ENCODE measurements around the gene TTLL1.

DNA sequence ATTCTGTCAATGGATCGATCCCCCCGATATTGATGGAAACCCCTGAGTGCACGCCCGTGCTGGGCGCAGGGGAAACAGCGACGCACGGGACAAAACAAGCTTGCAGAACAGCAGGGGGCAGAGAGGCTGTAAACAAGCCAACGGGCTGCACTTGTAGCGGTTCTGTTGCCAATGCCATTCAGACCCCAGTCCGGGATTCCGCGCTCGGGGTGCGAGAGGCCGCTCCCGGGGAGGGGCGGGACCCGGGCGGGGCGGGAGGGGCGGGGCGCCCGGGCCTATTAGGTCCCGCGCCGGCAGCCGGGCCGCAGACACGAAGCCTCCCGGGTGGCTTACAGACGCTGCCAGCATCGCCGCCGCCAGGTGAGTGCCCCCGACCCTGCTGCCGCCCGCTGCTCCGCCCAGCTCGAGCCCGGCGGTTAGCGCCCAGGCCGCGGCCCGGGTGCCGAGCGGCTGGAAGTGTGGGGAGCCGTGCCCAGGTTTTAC lies 21.3 kb upstream of the TTLL1 start, which contains the start of gene BIK:
- TF ChIP-seq, protein P1, sequence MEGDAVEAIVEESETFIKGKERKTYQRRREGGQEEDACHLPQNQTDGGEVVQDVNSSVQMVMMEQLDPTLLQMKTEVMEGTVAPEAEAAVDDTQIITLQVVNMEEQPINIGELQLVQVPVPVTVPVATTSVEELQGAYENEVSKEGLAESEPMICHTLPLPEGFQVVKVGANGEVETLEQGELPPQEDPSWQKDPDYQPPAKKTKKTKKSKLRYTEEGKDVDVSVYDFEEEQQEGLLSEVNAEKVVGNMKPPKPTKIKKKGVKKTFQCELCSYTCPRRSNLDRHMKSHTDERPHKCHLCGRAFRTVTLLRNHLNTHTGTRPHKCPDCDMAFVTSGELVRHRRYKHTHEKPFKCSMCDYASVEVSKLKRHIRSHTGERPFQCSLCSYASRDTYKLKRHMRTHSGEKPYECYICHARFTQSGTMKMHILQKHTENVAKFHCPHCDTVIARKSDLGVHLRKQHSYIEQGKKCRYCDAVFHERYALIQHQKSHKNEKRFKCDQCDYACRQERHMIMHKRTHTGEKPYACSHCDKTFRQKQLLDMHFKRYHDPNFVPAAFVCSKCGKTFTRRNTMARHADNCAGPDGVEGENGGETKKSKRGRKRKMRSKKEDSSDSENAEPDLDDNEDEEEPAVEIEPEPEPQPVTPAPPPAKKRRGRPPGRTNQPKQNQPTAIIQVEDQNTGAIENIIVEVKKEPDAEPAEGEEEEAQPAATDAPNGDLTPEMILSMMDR (IDR thresholded peaks at IDR 0.05), result peak in 3 of 6 experiments; percentile 13 to 29 (median 24)
- TF ChIP-seq POLR2A (IDR thresholded peaks at IDR 0.05), result peak in 1 of 2 donors; percentile 68

All from Peyer's patch (tissue), 4 donors.